Activated CD4-positive, alpha-beta T cell treated with anti-CD3 and anti-CD28 coated beads, Interleukin-10, Interleukin-2, amounts not matched to agents 100 ng/mL and 50 ng/mL, durations not matched to agents 16 hours and 8 hours (primary cell): ENCODE data around the gene RCAN1.
"Not testable (repeated sequence)": the region's sequence is repeated elsewhere in the genome, so short reads cannot be mapped to it uniquely, and the experiment has no call there.

Experiments used
- DNase-seq: peaks from one replicate; pipeline ENCODE4 v3.0.0-alpha.2; 2020

The RCAN1 gene

DNA sequence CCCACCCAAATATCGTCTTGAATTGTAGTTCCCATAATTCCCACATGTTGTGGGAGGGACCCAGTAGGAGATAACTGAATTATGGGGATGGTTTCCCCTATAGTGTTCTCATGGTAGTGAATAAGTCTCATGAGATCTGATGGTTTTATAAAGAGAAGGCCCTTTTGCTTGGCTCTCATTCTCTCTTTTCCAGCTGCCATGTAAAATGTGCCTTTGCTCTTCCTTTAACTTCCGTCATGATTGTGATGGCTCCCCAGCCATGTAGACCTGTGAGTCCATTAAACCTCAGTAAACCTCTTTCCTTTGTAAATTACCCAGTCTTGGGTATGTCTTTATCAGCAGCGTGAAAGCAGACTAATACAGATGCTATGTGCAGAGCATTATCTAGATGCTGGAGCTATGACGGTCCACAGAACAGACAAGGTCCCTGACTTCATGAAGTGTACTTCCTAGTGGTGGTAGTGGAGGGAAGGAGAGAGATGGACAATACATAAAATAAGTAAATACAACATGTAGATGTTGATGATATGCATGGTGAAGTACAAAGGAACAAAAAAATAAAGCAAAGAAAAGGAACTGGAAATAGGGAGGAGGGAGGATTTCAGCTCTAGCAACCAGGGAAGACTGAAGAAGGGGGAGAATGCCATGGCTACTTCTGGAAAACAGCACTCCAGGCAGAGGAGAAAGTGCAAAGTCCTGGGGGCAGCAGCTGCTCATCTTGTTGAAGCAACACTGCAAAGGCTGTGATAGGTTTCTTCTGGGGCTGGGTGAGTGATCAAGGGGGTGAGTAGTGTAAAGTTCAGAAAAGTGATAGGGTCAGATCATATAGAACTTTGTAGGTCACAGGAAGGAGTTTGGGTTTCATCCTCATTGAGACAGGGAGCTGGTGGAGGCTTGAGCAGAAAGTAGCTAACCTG is 6.8 kb upstream of the RCAN1 start:
- DNase-seq = no peak

DNA sequence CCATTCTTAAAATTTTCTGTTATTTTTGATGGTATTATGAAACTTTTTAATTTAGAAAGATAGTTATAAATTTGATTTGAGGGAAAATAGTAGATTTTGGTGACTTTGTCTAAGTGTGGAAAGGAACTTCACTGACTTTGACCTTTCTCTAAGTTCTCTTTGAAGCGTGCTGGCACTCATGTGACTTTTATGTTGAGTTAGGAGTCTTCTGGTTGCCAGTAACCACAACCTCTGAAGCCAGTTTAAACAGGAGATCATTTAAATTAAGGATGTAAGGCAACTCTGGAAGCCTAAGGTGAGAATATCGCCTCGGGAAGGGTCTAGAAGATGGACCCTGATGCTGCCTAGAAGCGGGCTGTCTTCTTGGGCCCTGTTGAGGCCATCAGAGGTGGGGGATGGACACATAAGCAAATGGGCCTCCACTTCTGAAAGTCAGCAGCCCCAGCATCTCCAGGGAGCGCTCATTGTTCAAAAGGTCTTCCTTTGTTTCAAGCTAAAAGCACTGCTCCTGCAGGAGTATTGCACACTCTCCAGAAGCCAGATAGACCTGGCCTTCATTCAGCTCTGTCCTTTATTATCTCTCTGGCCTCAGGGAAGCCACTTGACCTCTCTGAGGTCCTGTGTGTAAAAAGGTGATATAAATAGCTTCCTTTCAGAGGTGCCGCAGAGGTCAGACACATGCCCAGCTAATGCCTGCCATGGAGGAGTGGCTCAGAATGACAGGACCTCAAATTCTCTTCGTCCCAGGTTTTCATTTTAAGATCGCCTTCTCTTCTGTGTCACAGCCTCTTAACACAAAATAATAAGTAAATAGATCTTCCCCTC is 5.1 kb upstream of the RCAN1 start:
- DNase-seq = no peak

DNA sequence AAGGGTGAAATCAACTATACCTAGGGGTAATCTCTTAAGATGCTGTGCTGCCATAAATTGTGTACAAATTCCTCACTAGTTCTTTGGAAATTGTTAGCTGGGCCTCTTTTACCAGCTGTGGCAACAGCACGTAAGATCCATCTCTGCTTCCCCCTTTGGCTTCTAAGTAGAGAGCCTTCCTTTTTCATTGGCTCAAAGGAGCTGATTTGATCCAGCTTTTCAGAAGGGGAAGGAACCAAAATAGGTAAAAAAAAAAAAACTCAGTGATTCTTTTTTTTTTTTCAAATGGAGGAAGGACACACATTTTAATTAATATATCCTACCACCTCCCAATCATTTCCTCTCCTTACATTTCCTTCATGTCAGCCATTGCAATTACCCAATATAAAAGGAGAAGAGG is 4.0 kb upstream of the RCAN1 start:
- DNase-seq = no peak

DNA sequence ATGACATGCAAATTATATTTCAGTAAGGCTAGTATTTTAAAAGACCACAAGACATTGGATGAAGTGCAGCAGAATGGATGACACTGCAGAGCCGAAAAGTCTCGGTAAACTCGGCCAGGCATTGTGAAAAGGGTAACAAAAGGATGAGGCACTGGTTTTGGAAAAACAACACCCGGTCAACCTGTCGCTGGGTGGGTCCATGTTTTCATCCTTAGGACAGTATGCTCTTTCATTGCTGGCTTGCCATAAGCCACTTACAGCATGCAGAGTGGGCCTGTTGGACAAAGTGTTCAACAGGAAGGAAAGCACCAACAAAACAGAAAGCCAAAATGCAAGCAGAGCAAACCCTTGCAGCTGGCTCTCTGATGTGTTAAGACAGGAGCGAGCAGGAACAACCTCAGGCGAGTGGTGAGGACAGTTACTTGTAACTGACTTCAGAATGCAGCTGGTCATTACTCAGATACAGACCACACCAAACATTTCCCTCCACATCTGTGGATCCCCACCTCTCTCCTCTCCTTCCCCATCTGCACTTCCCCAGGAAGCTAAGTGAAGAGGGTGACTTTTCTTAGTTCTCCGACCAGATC is 2.9 kb upstream of the RCAN1 start:
- DNase-seq = no peak

DNA sequence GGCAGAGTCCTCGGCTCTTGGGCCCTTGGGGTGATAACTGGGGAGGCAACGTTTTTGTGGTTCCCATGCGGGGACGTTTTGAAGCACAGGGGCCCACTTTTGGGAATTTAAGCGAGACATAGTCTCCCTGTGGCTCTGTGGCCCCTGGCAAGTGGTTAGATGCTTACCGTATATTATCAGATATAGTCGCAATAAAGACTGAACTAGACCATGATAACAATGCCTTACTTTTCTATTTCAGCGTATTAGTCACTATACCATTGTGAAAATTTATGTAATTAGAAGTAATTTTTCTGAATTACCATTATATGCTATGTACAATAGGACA is 538 bp upstream of the RCAN1 start:
- no peak for DNase-seq

DNA sequence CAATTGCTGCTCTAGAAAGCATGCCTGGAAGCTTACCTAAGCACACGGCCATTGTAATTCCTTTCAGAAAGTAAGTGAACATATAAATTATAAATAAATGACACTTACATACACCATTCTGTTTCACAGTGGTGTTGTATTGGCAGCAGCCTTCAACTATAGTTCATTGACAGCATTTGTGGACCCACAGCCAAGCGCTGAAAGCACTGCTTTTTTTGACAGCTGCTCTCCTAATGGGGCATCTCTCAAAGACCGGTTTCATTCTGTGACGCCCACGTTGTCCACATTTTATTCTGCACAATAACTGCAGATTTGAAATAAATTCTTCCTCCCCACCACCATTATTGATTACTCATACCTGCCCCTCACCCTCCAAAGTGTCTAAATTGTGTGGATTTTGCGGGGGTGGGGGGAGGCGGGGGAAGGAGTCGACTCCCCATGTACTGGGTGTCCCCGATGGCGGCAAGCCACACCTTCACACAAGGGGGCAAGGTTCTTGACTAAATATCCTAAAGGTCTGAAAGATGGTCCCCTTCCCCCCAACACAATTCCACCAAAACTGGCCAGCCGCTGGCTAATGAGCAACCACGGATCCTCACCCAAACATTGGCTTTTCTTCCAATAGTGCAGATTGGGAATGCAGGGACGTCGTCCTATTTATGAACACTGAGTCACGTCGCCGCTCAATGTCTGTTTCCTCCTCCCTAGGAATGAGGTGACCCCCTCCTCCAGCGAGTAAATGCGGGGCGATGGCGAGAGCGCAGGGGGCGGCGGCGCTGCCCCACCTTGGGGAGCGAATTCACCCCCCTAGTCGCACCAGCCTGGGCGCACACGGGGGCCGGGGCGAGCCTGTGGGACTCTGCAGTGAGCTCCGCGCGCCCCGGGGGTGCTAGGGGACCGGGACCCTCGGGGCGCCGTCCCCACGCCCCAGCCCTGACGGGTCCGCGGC is 960 bp downstream of the RCAN1 start:
- DNase-seq = peak; percentile 3

DNA sequence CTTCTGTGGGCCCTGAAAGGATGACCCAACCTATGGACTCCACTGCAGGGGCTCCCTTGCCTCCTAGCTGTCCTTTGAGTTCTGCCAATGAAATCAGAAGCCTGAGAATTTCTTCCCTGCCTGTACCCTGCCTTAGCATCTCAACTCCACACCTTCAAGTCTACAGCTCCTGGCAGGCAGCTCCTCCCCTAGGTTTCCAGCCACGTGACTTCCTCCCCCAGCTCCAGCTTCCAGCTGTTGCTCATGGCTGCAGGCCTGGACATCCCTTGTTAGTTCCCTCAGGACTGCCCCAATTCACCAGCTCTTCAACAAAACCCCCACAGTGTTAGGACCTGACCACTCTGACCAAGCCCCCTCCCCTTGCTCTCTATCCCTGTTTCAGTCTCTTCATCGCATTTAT is 2.4 kb downstream of the RCAN1 start:
- no peak for DNase-seq

DNA sequence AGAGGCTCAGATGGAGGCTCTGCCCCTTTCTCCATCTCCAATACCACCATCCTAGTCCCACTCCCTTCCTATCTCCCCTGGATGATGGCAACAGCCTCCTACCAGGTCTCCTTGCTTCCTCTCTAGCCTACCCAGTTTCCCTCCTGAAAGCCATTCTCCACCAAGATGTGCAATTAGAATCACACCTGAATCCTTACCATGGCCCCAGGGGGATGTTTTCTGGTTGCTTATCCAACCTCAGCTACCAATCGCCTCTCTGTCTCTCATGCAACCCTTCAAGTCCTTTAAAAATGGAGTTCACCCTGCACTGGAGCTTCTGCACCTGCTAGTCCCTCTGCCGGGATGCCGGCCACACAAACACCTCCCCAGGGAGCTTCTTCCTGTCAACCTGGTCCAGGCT is 2.9 kb downstream of the RCAN1 start:
- no peak for DNase-seq

DNA sequence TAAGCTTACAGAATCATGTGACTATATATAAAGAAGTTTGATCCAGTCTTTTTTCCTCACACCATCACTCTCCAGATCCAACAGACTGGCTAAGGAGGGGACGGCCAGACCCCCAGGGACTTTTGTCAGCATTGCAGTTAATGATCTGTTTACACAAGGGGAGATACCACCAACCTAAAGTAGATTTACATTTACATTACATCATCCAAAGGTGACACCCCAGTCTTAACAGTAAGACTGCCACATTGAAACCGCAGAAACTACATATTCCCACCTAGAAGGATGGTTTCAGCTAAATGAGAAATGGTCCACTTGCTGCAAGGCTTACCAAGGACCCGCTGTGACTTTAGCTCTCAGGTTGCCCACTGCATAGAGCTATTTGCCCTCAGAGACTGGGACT is 3.4 kb downstream of the RCAN1 start:
- DNase-seq = no peak

DNA sequence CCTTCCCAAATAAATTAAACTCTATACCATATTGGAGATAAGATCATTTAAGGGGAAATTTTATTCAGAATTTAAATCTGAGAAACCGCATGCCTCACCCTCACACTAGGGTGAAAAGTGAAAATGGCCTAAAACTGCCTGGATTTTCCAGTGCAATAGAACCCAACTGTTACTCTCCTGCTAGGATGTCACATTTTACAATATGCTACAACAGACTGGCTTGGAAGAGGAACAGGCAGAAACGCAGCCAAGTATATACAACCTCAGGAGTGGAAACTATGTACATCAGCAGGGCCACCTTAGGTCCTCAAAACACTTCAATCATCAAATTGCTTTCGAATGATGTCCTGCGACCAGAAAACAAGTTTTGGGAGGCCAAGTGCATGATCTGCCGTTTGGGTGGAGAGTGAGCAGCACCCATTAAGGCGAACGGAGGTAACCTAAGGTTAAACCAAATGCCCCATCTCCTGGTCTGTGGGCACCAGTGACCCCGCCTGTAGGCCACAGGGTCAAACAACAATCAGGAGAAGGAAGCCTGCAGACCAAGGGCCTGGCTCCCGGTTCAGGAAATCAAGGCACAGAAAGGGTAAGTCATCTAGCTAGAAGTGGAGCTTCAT is 4.9 kb downstream of the RCAN1 start:
- no peak for DNase-seq

DNA sequence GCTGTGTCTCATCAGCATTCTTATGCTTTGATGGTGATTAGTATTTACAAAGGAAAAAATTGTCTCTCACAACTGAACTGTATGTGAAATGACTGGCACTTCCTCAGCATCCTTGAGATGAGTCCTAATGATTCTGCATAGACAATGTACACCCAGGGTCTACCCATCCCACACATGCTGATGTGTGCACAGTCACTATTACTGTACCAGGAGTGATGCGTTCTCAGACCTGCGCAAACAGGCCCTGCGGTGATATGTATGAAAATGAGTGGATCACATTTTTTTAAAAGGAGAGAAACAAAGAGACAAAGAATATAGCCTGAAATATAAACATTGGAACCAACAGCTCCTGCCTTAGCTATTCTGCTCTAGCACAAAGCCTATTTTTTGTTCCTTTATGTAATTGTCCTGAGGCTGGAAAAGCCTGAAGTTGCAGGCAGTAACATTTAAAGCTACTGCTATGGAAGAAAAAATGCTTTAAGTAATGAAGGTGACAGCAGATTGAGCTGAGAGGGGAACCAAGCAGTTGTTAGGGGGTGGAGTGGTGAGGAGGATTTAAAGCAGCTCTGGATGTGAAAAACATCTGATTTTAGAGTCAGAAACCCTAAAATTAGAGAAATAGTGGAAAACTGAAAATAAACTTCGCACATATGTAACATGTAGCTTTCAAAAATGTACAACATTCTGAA is 5.5 kb downstream of the RCAN1 start:
- peak; percentile 15 for DNase-seq

DNA sequence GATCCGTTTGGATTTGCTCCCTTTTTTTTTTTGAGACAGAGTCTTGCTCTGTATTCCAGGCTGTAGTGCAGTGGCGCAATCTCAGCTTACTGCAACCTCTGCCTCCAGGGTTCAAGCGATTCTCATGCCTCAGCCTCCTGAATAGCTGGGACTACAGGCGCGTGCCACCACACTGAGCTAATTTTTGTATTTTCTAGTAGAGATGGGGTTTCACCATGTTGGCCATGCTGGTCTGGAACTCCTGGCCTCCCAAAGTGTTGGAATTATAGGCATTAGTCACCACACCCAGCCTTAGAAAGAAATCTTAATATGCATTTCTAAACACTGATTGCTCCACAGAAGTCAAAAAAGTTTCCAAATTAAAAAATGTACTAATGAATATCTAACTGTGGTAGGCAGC is 7.5 kb downstream of the RCAN1 start:
- DNase-seq = not testable (repeated sequence)

DNA sequence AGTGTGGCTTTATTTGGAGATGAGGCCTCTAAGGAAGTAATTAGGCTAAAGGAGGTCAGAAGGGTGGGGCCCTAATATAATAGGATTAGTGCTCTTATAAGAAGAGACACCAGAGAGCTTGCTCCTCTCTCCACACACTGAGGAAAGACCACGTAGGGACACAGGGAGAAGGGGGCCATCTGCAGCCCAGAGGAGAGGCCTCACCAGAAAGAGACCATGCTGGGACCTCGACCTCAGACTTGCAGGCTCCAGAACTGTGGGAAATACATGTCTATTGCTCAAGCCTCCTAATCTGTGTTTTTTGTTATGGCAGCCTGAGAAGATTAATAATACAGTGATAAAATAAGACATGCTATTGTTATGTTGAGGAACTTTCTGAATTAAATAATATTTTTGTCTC is 8.3 kb downstream of the RCAN1 start:
- DNase-seq = no peak

DNA sequence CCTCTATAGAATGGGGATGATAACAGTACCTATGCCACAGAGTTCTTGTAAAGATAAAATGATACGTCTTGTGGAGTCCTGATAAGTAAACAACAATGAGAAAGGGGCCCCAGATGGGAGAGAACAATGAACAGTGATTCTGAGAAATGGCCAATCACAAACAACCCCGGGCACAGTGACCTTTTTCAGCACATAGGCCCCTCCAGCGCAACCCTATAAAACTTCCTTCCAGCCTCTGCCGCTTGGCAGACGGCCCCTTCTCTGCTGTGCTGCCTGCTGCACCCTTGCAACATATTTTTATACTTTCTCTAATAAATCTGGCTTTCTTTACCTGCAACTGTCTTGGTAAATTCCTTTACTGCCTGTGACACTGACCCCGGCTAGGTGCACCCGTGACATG is 8.9 kb downstream of the RCAN1 start:
- DNase-seq = no peak

DNA sequence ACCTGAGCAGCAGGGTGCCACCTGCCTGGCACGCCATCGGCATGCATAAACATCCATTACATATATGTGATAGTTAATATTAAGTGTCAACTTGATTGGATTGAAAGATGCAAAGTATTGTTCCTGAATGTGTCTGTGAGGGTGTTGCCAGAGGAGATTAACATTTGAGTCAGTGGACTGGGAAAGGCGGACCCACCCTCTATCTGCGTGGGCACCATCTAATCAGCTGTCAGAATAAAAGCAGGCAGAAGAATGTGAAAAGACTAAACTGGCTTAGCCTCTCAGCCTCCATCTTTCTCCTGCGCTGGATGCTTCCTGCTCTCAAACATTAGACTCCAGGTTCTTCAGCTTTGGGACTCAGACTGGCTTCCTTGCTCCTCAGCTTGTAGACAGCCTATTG is 10.0 kb downstream of the RCAN1 start:
- DNase-seq = not testable (repeated sequence)

DNA sequence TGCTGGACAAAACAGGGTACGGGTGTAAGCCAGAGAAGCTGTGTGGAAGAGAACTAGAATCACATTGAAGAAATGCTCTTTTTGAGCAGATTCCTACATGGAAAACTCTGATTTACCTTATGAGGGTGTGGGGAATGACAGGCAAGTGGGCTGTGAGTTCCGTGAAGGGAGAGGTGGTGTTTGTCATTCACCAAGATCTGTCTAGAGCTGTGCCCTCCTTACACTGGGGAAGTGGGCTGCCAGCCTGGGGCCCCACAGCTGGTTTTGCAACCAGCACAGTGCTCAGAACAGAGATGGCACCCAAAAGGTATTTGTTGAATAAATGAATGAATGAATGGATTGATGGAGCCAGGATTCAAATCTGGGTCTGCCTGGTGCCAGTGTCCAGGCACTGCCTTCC is 10.4 kb downstream of the RCAN1 start:
- DNase-seq = no peak

DNA sequence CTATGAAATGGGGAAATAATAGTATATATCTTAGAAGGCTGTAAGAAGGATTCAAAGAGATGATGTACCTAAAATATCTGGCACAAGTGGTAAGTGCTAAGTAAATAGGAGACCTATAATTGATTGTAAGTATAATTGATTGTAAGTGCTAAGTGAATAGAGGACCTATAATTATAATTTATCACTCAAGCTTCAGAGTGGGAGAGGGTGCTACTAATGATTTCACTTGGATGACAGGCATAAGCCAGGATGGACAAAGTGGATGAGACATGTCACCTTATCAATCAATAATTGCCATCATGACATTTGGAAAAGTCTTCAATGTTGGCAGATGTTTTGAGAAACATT is 11.2 kb downstream of the RCAN1 start:
- DNase-seq = no peak

DNA sequence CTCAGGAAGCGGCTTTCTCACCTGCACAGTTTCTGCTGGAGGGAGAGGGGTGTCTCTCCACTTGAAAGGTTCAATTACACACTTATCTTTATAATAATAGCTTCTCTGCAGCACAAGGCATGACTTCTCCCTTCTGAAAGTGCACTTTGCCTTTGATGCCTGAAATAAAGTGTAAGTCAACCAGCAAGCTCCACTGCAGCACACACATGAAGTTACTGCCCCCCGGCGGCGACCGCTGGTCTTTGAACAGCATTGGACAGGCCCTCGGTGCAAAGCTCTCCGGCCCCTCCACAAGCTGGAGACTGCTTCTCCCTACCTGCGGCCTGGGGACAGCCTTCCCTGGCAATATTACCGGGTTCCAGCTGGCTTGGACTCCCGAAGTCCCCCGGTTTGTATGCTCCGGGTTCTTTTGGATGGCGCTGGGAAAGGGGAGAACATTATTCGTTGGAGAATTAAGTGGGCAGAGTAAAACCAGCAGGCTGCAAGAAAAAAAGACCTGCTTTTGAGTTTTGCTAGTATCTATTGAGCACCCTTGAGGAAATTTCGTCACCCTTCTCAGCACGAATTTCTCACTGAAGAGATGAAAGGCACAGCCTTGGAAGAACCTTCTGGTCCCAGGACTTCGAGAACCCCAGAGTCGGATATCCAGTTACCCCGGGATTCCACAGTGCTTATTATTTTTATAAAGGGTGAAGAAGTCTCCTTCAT is 11.8 kb downstream of the RCAN1 start:
- DNase-seq = peak; percentile 67

DNA sequence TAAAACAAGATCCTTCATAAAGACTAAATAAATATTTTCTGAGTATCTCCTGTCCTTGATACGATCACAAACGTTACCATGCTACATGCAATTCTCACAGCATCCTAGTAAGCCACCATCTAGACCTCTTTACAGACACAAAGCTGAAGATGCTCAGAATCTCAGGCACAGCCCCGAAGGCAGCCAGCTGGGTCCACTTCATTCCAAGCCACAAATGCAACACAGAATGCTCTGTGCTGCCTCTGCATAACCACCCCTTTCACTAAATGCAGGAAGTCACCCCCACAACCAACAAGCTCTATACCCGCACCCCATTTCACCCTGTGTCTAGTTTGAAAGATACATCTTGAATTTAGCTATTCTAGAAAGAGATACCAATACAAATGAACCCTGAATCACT is 12.9 kb downstream of the RCAN1 start:
- DNase-seq = no peak

DNA sequence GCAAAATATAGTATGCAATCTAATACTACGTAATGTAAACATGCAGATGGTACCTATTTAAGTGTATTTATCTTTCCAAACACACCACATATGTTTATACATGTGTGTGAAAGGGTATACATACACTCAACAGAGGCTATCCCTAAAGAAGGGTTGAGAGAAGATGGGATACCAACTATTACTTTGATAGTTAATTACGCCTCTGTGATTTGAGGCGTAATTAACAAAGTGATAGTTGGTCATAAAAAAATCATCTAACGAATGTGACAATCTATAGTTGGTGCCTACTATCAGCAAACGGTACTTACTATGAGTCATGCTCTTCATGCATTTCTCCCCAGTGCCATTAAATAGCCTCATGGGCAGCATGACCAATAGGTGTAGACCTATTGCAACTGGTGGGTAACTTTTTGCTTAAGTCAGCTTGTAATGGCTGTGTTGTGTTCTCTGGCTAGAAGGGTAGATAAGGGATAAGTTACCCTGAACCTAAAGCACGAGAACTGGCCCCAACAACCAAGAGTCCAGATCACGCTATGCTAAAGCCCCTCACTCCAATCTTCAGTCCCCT is 15.3 kb downstream of the RCAN1 start:
- DNase-seq = no peak

DNA sequence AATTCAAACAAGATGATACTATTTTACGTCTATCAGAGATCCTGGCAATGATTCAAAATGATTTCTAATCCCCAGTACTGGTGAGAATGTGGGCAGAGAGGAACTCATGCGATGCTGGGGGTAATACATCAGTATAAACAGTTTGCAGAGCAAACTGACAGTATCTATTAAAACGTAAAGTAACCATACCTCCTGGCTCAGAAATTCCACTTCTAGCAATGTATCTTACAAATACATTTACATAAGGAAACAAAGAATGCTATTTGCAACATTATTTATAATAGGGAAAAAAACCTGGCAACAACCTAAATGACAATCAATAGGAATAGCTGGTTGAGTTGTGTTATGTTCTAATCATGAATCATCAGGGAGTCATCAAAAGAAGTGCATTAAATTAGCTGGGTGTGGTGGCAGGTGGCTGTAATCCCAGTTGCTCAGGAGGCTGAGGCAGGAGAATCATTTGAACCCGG is 15.9 kb downstream of the RCAN1 start:
- no peak for DNase-seq
